ENCODE results near the gene ZNF609.

DNA sequence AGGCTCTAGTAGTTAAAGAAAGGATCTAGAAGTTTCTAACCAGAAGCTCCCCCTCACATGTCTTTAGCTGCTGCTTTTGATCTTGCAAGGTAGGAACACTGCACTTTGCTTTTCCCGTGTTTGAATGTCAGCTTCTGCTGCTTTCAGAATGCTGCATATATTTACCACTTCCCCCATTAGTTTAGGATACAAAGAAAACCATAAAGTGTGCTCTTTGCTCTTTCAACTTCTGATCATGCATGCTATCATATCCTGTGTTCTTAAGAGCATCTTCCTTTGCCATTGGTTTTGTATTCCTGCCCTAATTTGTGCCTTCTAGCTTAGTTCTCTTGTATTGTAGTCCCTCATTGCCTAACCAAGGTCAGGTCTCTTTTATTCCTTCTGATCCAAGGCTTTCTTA, 43.3 kb downstream of the ZNF609 start:
- TF ChIP-seq, protein P1, sequence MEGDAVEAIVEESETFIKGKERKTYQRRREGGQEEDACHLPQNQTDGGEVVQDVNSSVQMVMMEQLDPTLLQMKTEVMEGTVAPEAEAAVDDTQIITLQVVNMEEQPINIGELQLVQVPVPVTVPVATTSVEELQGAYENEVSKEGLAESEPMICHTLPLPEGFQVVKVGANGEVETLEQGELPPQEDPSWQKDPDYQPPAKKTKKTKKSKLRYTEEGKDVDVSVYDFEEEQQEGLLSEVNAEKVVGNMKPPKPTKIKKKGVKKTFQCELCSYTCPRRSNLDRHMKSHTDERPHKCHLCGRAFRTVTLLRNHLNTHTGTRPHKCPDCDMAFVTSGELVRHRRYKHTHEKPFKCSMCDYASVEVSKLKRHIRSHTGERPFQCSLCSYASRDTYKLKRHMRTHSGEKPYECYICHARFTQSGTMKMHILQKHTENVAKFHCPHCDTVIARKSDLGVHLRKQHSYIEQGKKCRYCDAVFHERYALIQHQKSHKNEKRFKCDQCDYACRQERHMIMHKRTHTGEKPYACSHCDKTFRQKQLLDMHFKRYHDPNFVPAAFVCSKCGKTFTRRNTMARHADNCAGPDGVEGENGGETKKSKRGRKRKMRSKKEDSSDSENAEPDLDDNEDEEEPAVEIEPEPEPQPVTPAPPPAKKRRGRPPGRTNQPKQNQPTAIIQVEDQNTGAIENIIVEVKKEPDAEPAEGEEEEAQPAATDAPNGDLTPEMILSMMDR (IDR thresholded peaks at IDR 0.05; ENCODE audit: poor library complexity): no peak
- TF ChIP-seq EZH2 (IDR thresholded peaks at IDR 0.05; ENCODE audit: borderline replicate concordance) (no peak), EZH2phosphoT487 (IDR thresholded peaks at IDR 0.05; ENCODE audit: low read depth, severe bottlenecking, unreplicated experiment) (no peak)
